Lung (tissue), 12 donors: ENCODE measurements around the gene IFI6. TPM values are rescaled to one million over a fixed set of nuclear protein-coding genes. Genes with fewer than 3 reads are reported as not detected.
A peak's percentile ranks its signal among the peaks of the same experiment; 100 is the strongest.

Source experiments
- ATAC-seq: fragments of 200-7000 bp; cut with Tn5 transposase; one replicate; pipeline ENCODE4 v1.9.1; 2020; ENCODE audit warnings: moderate number of reproducible peaks; ENCODE audit not compliant: insufficient read depth, low FRiP score
- DNase-seq, 3 donors: peaks; one replicate each; pipeline ENCODE4 v3.0.0-alpha.2; 2013 to 2017
- H3K27ac ChIP-seq, 2 donors: one replicate each; pipeline ENCODE4 v1.5.1; 2013; ENCODE audit warnings: mild to moderate bottlenecking in 2 of 2, moderate library complexity in 2 of 2, control low read depth in 1 of 2, inconsistent platforms in 1 of 2, low read depth in 1 of 2, low read length in 1 of 2
- H3K27me3 ChIP-seq, 3 donors: one replicate each; pipeline ENCODE4 v1.5.1; 2013; ENCODE audit warnings: low read length in 2 of 3; ENCODE audit not compliant: control insufficient read depth in 3 of 3, insufficient read depth in 3 of 3
- H3K36me3 ChIP-seq, 4 donors: one replicate each; pipeline ENCODE4 v1.5.1; 2013; ENCODE audit warnings: low read length in 4 of 4, mild to moderate bottlenecking in 1 of 4, moderate library complexity in 1 of 4; ENCODE audit not compliant: control insufficient read depth in 4 of 4, insufficient read depth in 4 of 4
- H3K4me1 ChIP-seq, 5 donors: one replicate each; pipeline ENCODE4 v1.5.1; 2013; ENCODE audit warnings: low read length in 5 of 5, mild to moderate bottlenecking in 2 of 5, moderate library complexity in 1 of 5; ENCODE audit not compliant: control insufficient read depth in 5 of 5, insufficient read depth in 5 of 5
- H3K4me3 ChIP-seq: one replicate; pipeline ENCODE4 v1.5.1; 2013; ENCODE audit warnings: mild to moderate bottlenecking, control low read depth, moderate library complexity
- H3K9ac ChIP-seq, 2 donors: one replicate each; pipeline ENCODE4 v1.5.1; 2013; ENCODE audit warnings: low read length in 2 of 2, control low read depth in 1 of 2; ENCODE audit not compliant: insufficient read depth in 1 of 2
- H3K9me3 ChIP-seq, 4 donors: one replicate each; pipeline ENCODE4 v1.5.1; 2013; ENCODE audit warnings: low read length in 3 of 4, mild to moderate bottlenecking in 1 of 4, moderate library complexity in 1 of 4; ENCODE audit not compliant: control insufficient read depth in 4 of 4, insufficient read depth in 3 of 4
- CTCF ChIP-seq: IDR thresholded peaks from 2 replicates; pipeline ENCODE4 v1.5.1; 2012; ENCODE audit warnings: mild to moderate bottlenecking; ENCODE audit errors: control extremely low read depth, extremely low read depth
- WGBS, 2 donors: extraction: QIAGEN DNeasy Blood & Tissue Kit; methylation state at CpG; one replicate each; pipeline ENCODE4 v1.1.7; 2013; 5-methylcytosine and 5-hydroxymethylcytosine counted together
- polyA plus RNA-seq, 2 donors: library from polyadenylated mRNA; stranded (reverse); fragments of 200-250 nt; gene quantifications; one replicate each; pipeline ENCODE4 v1.2.1, GENCODE V29; 2013
- total RNA-seq, 2 donors: library from RNA; depleted of rRNA in 1 of 2; stranded (reverse); fragments of >200 nt in 1 of 2; gene quantifications; one replicate each; pipeline ENCODE4 v1.2.1, GENCODE V29; 2014 to 2021
- donor health status: control.
- donor health status: control.
- donor health status: Bipolar disorder and iron deficiency.
- donor health status: healthy.
- donor health status: DM: yes; HTN: yes; CAD: no.

IFI6 gene
- total and polyA plus RNA-seq, 4 donors, result 36.0 to 383 (median 120) TPM

GRCh38 chr1:27627061-27627460 lies 44.9 kb downstream of the IFI6 start:
- Histone ChIP-seq H3K27me3 (no peaks in the 10 kb centered on the region), H3K4me3 (no peak overlapping the region), H3K4me1 (peaks cover 0 to 13% (median 4%) of the 10 kb centered on the region in 5 donors), H3K36me3 (peaks cover 0 to 5% (median 0%) of the 10 kb centered on the region in 4 donors), H3K9ac (no peak overlapping the region), H3K27ac (peak overlapping the region in 1 of 2 donors; percentile 52), H3K9me3 (no peaks in the 10 kb centered on the region)
- TF ChIP-seq CTCF, result no peak
- 79 to 80% methylated on average over 5 of the region's 5 CpGs for WGBS, 2 donors
- DNase-seq (no peak), ATAC-seq (no peak)

- 43 to 65% methylated on average over 11 of the region's 11 CpGs for WGBS, 2 donors
- no peak overlapping the region for H3K4me3 ChIP-seq
- H3K27me3 ChIP-seq, result no peaks in the 10 kb centered on the region
- no peak overlapping the region for H3K9ac ChIP-seq
- peaks cover 0 to 15% (median 8%) of the 10 kb centered on the region in 5 donors for H3K4me1 ChIP-seq
- peaks cover 0 to 5% (median 0%) of the 10 kb centered on the region in 4 donors for H3K36me3 ChIP-seq
- ATAC-seq, result peak; percentile 35
- no peak for DNase-seq
- peak overlapping the region in 1 of 2 donors; percentile 43 for H3K27ac ChIP-seq
- no peaks in the 10 kb centered on the region for H3K9me3 ChIP-seq
- TF ChIP-seq CTCF, result no peak
Measured at GRCh38 chr1:27626031-27626935, 45.7 kb downstream of the IFI6 start.

GRCh38 chr1:27624467-27625178 lies 47.4 kb downstream of the IFI6 start:
- 50 to 62% methylated on average over 7 of the region's 7 CpGs for WGBS, 2 donors
- peaks cover 0 to 5% (median 0%) of the 10 kb centered on the region in 4 donors for H3K36me3 ChIP-seq
- no peak for ATAC-seq
- TF ChIP-seq CTCF, result no peak
- no peaks in the 10 kb centered on the region for H3K27me3 ChIP-seq
- no peak for DNase-seq
- H3K27ac ChIP-seq, result peak overlapping the region in 1 of 2 donors; percentile 43
- peaks cover 0 to 14% (median 5%) of the 10 kb centered on the region in 5 donors for H3K4me1 ChIP-seq
- H3K9ac ChIP-seq, result no peak overlapping the region
- H3K9me3 ChIP-seq, result no peaks in the 10 kb centered on the region
- H3K4me3 ChIP-seq, result no peak overlapping the region
